ENCODE data around the gene ADRA2A. TPM values are rescaled to one million over a fixed set of nuclear protein-coding genes. Genes with fewer than 3 reads are reported as not detected.

The ADRA2A gene
- total and polyA plus RNA-seq, 10 of the 15 experiments (the other 5 are each of a cell fraction or from before 2014, with no cell fraction given) = 0.08 TPM; not detected in 9

GRCh38 chr10:111079241-111079760 is 2.5 kb downstream of the ADRA2A start:
- BruUV-seq (replicated peaks) = no TSS peak
- Histone ChIP-seq H3K79me2 (ENCODE audit: control insufficient read depth, insufficient read depth, low read length) (no peaks in the 10 kb centered on the region), H3K36me3 (ENCODE audit: control insufficient read depth in 2 of 2, insufficient read depth in 2 of 2, low read length in 1 of 2) (no peaks in the 10 kb centered on the region), H3K9me3 (replicated peaks; ENCODE audit: control insufficient read depth, insufficient read depth, low read length) (no peaks in the 10 kb centered on the region; the same call in 2 of the 3 replicates), H4K20me1 (ENCODE audit: control insufficient read depth, insufficient read depth) (no peaks in the 10 kb centered on the region), H3K4me2 (ENCODE audit: control insufficient read depth, insufficient read depth) (no peak overlapping the region), H2AFZ (ENCODE audit: control insufficient read depth, low read depth, low read length) (no peak overlapping the region), H3K4me3 (no peak overlapping the region), H3K9ac (ENCODE audit: control insufficient read depth, insufficient read depth, low read length) (no peak overlapping the region), H3K4me1 (ENCODE audit: control insufficient read depth, insufficient read depth, low read length) (no peaks in the 10 kb centered on the region), H3K27me3 (replicated peaks in 1 of 2; ENCODE audit: control insufficient read depth in 2 of 2, insufficient read depth in 2 of 2, low read length in 1 of 2) (peaks cover 10 to 23% of the 10 kb centered on the region in 2 experiments), H3K27ac (ENCODE audit: control insufficient read depth, insufficient read depth) (no peak overlapping the region)
- DNase-seq (ENCODE audit: low read depth, low spot score) (no peak), FAIRE-seq (no peak), ATAC-seq (no peak)
- intact Hi-C loops (cut with micrococcal nuclease; ENCODE audit: unreplicated experiment) = loop anchor here (5.0 to 10.0 kb wide), 2 partner anchors 334 to 518 kb away; no protein-coding TSS in a partner anchor
- ChIA-PET POLR2A (no interaction called here), SMC1A (ENCODE audit: uncharacterized antibody, unreplicated experiment) (no interaction called here), CTCF (no interaction called here), RAD21 (ENCODE audit: unreplicated experiment) (no interaction called here)
- 89% methylated on average over 28 of the region's 28 CpGs for WGBS (ENCODE audit: insufficient coverage, insufficient replicate concordance, low lambda C conversion rate, missing lambda C conversion rate)
- no peak for TF ChIP-seq ZZZ3 (IDR thresholded peaks at IDR 0.05; ENCODE audit: control insufficient read depth, insufficient read length, low read depth)
- TF ChIP-seq RUNX3 (IDR thresholded peaks at IDR 0.05; ENCODE audit: low read length) = no peak
- in situ Hi-C loops (cut with MboI) = no loop called here

- ChIA-PET RAD21 (ENCODE audit: unreplicated experiment) (no interaction called here), SMC1A (ENCODE audit: uncharacterized antibody, unreplicated experiment) (no interaction called here), CTCF (no interaction called here), POLR2A (no interaction called here)
- Histone ChIP-seq H3K9me3 (replicated peaks; ENCODE audit: control insufficient read depth, insufficient read depth, low read length) (no peaks in the 10 kb centered on the region; the same call in 2 of the 3 replicates), H3K4me2 (ENCODE audit: control insufficient read depth, insufficient read depth) (no peak overlapping the region), H4K20me1 (ENCODE audit: control insufficient read depth, insufficient read depth) (no peaks in the 10 kb centered on the region), H2AFZ (ENCODE audit: control insufficient read depth, low read depth, low read length) (no peak overlapping the region), H3K4me1 (ENCODE audit: control insufficient read depth, insufficient read depth, low read length) (no peaks in the 10 kb centered on the region), H3K79me2 (ENCODE audit: control insufficient read depth, insufficient read depth, low read length) (no peaks in the 10 kb centered on the region), H3K4me3 (no peak overlapping the region), H3K36me3 (ENCODE audit: control insufficient read depth in 2 of 2, insufficient read depth in 2 of 2, low read length in 1 of 2) (no peaks in the 10 kb centered on the region), H3K27me3 (replicated peaks in 1 of 2; ENCODE audit: control insufficient read depth in 2 of 2, insufficient read depth in 2 of 2, low read length in 1 of 2) (peaks cover 10 to 22% of the 10 kb centered on the region in 2 experiments), H3K9ac (ENCODE audit: control insufficient read depth, insufficient read depth, low read length) (no peak overlapping the region), H3K27ac (ENCODE audit: control insufficient read depth, insufficient read depth) (no peak overlapping the region)
- DNase-seq (ENCODE audit: low read depth, low spot score) (no peak), ATAC-seq (no peak), FAIRE-seq (no peak)
- intact Hi-C loops (cut with micrococcal nuclease; ENCODE audit: unreplicated experiment) = loop anchor here (5.0 to 10.0 kb wide), 2 partner anchors 335 to 518 kb away; no protein-coding TSS in a partner anchor
- BruUV-seq (replicated peaks) = no TSS peak
- WGBS (ENCODE audit: insufficient coverage, insufficient replicate concordance, low lambda C conversion rate, missing lambda C conversion rate) = 80% methylated on average over 5 of the region's 5 CpGs
- in situ Hi-C loops (cut with MboI) = no loop called here
- TF ChIP-seq ETV6 (conservative IDR thresholded peaks at IDR 0.05 in 1 of 2, IDR thresholded peaks at IDR 0.05 in 1 of 2; ENCODE audit: borderline replicate concordance in 1 of 2, low read depth in 1 of 2) = no peak
- no peak for TF ChIP-seq ZNF217 (IDR thresholded peaks at IDR 0.05)
- no peak for TF ChIP-seq FOXK2 (IDR thresholded peaks at IDR 0.05)
- TF ChIP-seq BACH1 (IDR thresholded peaks at IDR 0.05; ENCODE audit: borderline replicate concordance) = no peak
- no peak for TF ChIP-seq HDAC6 (IDR thresholded peaks at IDR 0.05; ENCODE audit: unreplicated experiment)
- TF ChIP-seq ZZZ3 (IDR thresholded peaks at IDR 0.05; ENCODE audit: control insufficient read depth, insufficient read length, low read depth) = no peak
- TF ChIP-seq PBX3 (IDR thresholded peaks at IDR 0.05; ENCODE audit: insufficient replicate concordance, low read depth, low read length) = no peak
- TF ChIP-seq ZNF24 (IDR thresholded peaks at IDR 0.05) = no peak
- no peak for TF ChIP-seq JUNB (IDR thresholded peaks at IDR 0.05)
- no peak for TF ChIP-seq ZBTB4 (CRISPR knock-in tag; IDR thresholded peaks at IDR 0.05)
- TF ChIP-seq EGR1 (IDR thresholded peaks at IDR 0.05; ENCODE audit: borderline replicate concordance in 1 of 2, low read depth in 2 of 2, low read length in 2 of 2) = no peak
Observed at GRCh38 chr10:111079781-111080180, 3.0 kb downstream of the ADRA2A start.

Measured in GM12878 (cell line).